Loucy (cell line): ENCODE data around the gene NIM1K.

ENCODE experiments used
- H2AFZ ChIP-seq: fragments of 200-600 bp; sonication (generic); 2 replicates; pipeline ENCODE4 v1.6.0; 2016; ENCODE audit warnings: antibody characterized with exemption, mild to moderate bottlenecking, low read length, moderate library complexity
- H3F3A ChIP-seq: fragments of 200-600 bp; 2 replicates; pipeline ENCODE4 v1.6.0; 2016; ENCODE audit warnings: antibody characterized with exemption, low read depth, mild to moderate bottlenecking
- H3K27me3 ChIP-seq: fragments of 200-600 bp; sonication (generic); 2 replicates; pipeline ENCODE4 v1.6.1; 2014; ENCODE audit warnings: low read length, mild to moderate bottlenecking; ENCODE audit not compliant: insufficient read depth, poor library complexity, severe bottlenecking
- H3K36me3 ChIP-seq: fragments of 200-600 bp; sonication (generic); 2 replicates; pipeline ENCODE4 v1.6.1; 2016; ENCODE audit warnings: low read length; ENCODE audit not compliant: insufficient read depth
- H3K4me1 ChIP-seq: fragments of 200-600 bp; sonication (generic); 2 replicates; pipeline ENCODE4 v1.5.1; 2014; ENCODE audit warnings: low read length, mild to moderate bottlenecking; ENCODE audit not compliant: insufficient read depth, poor library complexity, severe bottlenecking
- H3K4me2 ChIP-seq: fragments of 200-600 bp; sonication (generic); 2 replicates; pipeline ENCODE4 v1.6.0; 2014; ENCODE audit warnings: antibody characterized with exemption, low read length, low read depth, mild to moderate bottlenecking; ENCODE audit not compliant: poor library complexity, severe bottlenecking
- H3K4me3 ChIP-seq: fragments of 200-600 bp; sonication (generic); 2 replicates; pipeline ENCODE4 v1.5.1; 2014; ENCODE audit warnings: low read length, mild to moderate bottlenecking, mixed read lengths; ENCODE audit not compliant: poor library complexity, severe bottlenecking
- H3K79me2 ChIP-seq: fragments of 200-600 bp; sonication (generic); 2 replicates; pipeline ENCODE4 v1.6.1; 2014; ENCODE audit warnings: low read length; ENCODE audit not compliant: insufficient read depth
- H3K9ac ChIP-seq: fragments of 200-600 bp; sonication (generic); 2 replicates; pipeline ENCODE4 v1.6.0; 2014; ENCODE audit warnings: mild to moderate bottlenecking, low read depth, low read length, moderate library complexity; ENCODE audit not compliant: poor library complexity, severe bottlenecking
- H3K9me2 ChIP-seq: fragments of 200-600 bp; sonication (generic); replicated peaks from 2 replicates; pipeline ENCODE4 v1.6.1; 2016; ENCODE audit warnings: low read depth, low read length, mixed read lengths
- H3K9me3 ChIP-seq: fragments of 200-600 bp; sonication (generic); 2 replicates; pipeline ENCODE4 v1.6.1; 2014; ENCODE audit warnings: mild to moderate bottlenecking, antibody characterized with exemption, low read length, low read depth; ENCODE audit not compliant: insufficient read depth
- H4K20me1 ChIP-seq: fragments of 200-600 bp; sonication (generic); 2 replicates; pipeline ENCODE4 v1.6.0; 2014; ENCODE audit warnings: antibody characterized with exemption, low read length, mild to moderate bottlenecking; ENCODE audit not compliant: insufficient read depth, poor library complexity, severe bottlenecking
- CTCF ChIP-seq: fragments of 200-600 bp; sonication (generic); conservative IDR thresholded peaks from 2 replicates; pipeline ENCODE4 v1.5.1; 2014; ENCODE audit warnings: mild to moderate bottlenecking, antibody characterized with exemption, low read length
- EZH2phosphoT487 ChIP-seq: fragments of 200-600 bp; IDR thresholded peaks from 2 replicates; pipeline ENCODE4 v1.6.1; 2018; ENCODE audit warnings: antibody characterized with exemption, mild to moderate bottlenecking, moderate library complexity, borderline replicate concordance

NIM1K gene

GRCh38 chr5:43298443-43298842 is 106.4 kb downstream of the NIM1K start:
- Histone ChIP-seq H3F3A (peaks cover 3% of the 10 kb centered on the region; the same call in 1 of the 2 replicates), H4K20me1 (peaks cover 97% of the 10 kb centered on the region), H3K79me2 (peaks cover 98% of the 10 kb centered on the region), H3K4me1 (peaks cover 45% of the 10 kb centered on the region), H3K9me3 (no peaks in the 10 kb centered on the region), H3K27me3 (no peaks in the 10 kb centered on the region), H2AFZ (no peak overlapping the region), H3K36me3 (peaks cover 91% of the 10 kb centered on the region), H3K4me2 (peak overlapping the region; percentile 53), H3K4me3 (no peak overlapping the region), H3K9ac (no peak overlapping the region), H3K9me2 (no peaks in the 10 kb centered on the region)
- TF ChIP-seq CTCF = no peak

- H4K20me1 ChIP-seq = peaks cover 97% of the 10 kb centered on the region
- H2AFZ ChIP-seq = no peak overlapping the region
- peak overlapping the region; percentile 98 for H3K4me2 ChIP-seq
- no peaks in the 10 kb centered on the region for H3K9me2 ChIP-seq
- H3K79me2 ChIP-seq = peaks cover 100% of the 10 kb centered on the region
- H3K4me3 ChIP-seq = peak overlapping the region; percentile 88
- no peaks in the 10 kb centered on the region for H3K27me3 ChIP-seq
- no peaks in the 10 kb centered on the region; the same call in 1 of the 2 replicates for H3F3A ChIP-seq
- H3K9ac ChIP-seq = no peak overlapping the region
- H3K4me1 ChIP-seq = peaks cover 60% of the 10 kb centered on the region
- TF ChIP-seq EZH2phosphoT487 (no peak), CTCF (no peak)
- no peaks in the 10 kb centered on the region for H3K9me3 ChIP-seq
- H3K36me3 ChIP-seq = peaks cover 86% of the 10 kb centered on the region
These were observed 108.1 kb downstream of the NIM1K start for GRCh38 chr5:43300112-43300511.

- H3K79me2 ChIP-seq = peaks cover 99% of the 10 kb centered on the region
These were observed 109.6 kb downstream of the NIM1K start for GRCh38 chr5:43301653-43302091.

More at GRCh38 chr5:43301653-43302091, 109.6 kb downstream of the NIM1K start:
- peaks cover 93% of the 10 kb centered on the region for H4K20me1 ChIP-seq
- H3K9me3 ChIP-seq = no peaks in the 10 kb centered on the region
- no peak overlapping the region for H2AFZ ChIP-seq
- H3F3A ChIP-seq = peaks cover 4% of the 10 kb centered on the region; the same call in 1 of the 2 replicates
- H3K4me2 ChIP-seq = peak overlapping the region; percentile 98
- no peaks in the 10 kb centered on the region for H3K9me2 ChIP-seq
- H3K4me1 ChIP-seq = peaks cover 68% of the 10 kb centered on the region
- no peak for TF ChIP-seq EZH2phosphoT487
- TF ChIP-seq CTCF = no peak
- peak overlapping the region; percentile 44 for H3K9ac ChIP-seq
- H3K27me3 ChIP-seq = no peaks in the 10 kb centered on the region
- peaks cover 70% of the 10 kb centered on the region for H3K36me3 ChIP-seq
- peak overlapping the region; percentile 88 for H3K4me3 ChIP-seq
